Endometrial microvascular endothelial cells (primary cell): ENCODE measurements around the gene LMO7. TPM values are rescaled to one million over a fixed set of nuclear protein-coding genes. Genes with fewer than 3 reads are reported as not detected.

ENCODE experiments used
- in situ Hi-C: cut with HindIII; loops from 2 replicates; pipeline ENCODE4 v1.10.0; 2017; ENCODE audit warnings: low sequenced_read_pairs, low pct_unique_long_range_greater_than_20kb; ENCODE audit errors: inconsistent ontology term
- total RNA-seq: library from RNA; depleted of rRNA; stranded (reverse); fragments of >200 nt; gene quantifications from one replicate; pipeline ENCODE4 v1.2.3, GENCODE V29; 2015; ENCODE audit errors: inconsistent ontology term

The LMO7 gene
- total RNA-seq, 1 donor from 2014 or later = 8.6 TPM

DNA sequence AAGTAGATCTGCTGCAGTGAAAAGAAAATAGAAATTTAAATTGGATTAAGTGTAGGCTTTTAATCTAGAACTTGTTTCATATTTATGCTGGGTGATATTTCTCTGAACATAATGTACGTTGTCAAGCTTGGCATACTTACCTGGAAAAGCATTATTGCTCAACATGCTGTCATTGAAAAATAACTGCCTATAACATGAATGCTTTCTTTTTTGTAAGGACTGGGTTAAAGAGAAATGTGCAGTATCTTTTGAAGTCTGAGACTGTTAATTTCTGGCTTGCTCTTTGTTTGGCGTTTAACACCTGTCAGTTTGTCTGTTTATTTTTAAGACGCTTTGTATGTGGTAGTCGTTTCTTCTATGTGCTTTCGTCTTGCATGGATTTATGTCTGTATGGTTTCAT is 175.2 kb downstream of the LMO7 start:
- in situ Hi-C loops = no loop called here

DNA sequence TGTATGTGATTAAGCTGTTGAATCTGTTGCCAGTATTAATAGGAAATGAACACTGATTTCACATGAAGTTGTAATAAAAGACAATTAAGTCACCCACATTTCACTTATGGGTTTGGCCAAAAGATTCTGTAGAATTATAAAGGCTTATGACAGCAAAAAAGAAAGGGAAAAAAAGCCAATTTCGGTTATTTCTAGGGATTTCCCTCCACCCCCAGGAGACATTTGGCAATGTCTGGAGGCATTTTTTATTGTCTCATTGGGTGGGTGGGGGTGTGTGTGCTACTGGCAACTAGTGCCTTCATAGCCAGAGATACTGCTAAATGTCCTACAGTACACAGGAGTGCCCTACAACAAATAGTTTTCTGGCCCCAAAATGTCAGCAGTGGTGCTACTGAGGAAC is 175.7 kb downstream of the LMO7 start:
- in situ Hi-C loops = no loop called here

DNA sequence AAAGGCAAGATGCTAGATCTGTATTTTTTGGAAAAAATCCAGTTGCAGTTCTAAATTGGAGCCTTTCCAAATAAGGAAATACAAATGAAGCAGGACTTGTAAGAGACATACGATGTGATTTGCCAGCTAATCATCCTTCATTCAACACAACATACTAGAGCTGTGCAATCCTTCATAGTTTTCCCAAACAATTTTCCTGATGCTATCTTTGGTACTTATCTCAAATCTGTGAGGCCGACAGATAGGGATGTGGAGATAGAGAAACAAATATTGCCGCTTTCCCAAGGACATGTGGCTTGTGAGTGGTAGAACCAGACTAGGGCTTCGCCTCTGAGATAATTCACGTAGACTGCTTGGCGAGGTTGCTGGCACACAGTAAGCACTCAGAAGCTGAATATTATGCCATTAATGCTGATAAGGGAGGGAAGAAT is 176.6 kb downstream of the LMO7 start:
- in situ Hi-C loops = no loop called here

DNA sequence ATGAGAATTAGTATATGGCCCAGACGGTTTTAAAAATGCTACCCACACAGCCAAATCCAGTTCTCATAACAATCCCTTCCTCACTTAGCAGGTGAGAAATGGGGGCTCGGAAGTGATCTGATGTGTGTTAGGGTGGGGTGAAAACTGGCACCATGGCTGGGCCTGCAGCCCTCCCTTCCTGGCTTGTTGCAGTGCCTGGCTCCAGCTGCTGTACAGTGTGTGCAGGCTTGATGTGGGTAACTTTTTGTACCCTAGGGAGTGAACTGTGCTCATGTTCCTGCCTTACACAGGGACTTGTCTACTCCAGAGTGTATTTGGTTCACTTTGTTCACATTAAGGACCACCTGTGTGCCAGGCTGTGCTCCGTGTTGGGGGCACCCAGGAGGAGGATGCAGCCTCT is 177.2 kb downstream of the LMO7 start:
- in situ Hi-C loops = no loop called here

DNA sequence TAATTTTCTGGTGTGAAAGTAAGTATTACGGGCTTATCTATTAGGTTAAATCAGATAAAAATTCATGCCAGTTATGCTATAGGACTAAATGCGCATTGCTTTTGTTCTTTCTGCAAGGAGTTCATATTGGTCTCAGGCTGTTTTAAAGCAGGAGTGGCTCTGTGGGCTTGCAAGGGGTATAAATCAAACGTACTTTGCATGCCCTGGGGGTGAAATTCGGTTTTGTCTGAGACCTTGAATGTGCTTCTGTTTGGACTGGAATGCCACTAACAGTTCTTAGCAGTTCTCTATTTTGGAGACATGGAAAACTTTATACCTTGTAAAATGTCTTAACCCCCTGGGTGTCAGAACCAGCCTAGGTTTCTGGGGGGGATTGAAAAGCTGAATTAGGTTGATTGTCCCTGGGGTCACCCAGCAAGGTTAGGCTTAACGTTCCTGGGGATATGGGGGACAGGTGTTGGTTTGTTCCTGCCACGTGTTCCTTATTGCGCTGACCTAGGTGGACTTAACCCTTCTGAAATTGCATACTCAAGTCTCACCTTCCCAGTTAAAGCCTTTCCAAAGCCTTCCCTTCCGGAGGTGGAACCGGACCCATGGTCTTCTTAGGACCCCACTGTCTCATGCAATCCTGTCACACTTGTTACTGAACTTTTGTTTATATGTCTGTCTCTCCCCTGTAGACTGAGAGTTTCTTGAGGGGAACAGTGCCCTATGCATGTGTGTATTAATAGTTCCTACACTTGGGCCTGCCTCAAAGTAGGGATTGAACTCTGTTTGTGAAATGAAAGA is 182.2 kb downstream of the LMO7 start:
- in situ Hi-C loops = no loop called here

DNA sequence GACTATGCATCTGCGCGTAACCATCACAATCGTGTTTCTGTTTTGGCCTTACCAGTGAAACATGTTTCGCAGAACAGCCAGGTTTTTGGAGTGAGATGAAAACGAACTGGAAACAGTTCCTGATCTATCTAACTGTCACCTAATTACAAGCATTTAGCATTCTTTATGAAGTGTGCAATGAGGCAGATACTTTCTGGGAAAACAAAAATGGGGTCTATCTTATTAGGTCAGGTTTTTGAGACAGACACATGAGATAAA is 182.8 kb downstream of the LMO7 start:
- in situ Hi-C loops = no loop called here

DNA sequence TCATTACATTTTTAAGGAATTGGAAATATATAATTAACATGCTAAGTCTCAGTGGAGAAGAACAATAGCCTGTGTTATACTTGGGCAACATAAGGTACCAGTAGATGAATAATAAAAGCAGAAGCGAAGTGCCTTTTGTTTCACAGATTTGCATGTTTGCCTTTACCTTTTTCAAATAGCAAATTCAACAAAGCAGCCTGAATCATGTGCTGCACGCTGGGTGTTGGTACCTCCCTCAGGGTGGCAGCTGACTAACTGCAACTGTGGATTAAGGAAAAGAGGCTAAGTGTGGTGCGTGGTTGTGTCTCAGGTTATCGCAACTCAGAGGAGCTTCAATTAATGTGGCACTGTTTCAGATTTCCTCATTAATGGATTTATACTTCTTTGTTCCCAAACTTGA is 189.0 kb downstream of the LMO7 start:
- in situ Hi-C loops = no loop called here

DNA sequence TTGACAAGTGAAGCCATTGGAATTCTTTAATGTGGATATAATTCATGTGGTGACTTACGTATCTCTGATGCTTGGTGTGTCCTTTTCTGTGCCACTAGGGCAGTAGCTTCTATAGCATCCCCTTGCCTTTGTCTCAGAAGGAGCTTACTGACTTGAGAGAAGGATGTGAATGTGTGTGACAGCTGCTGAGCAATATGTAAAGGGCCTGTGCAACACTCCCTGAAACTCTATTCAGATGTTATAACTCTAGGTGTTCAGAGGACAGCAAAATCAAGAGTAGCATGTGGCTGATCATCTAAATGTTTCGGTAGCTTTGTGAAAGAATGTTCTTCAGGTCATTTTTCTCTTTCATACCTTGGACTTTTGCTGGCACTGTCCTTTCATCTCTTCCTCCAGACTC is 189.5 kb downstream of the LMO7 start:
- in situ Hi-C loops = no loop called here

DNA sequence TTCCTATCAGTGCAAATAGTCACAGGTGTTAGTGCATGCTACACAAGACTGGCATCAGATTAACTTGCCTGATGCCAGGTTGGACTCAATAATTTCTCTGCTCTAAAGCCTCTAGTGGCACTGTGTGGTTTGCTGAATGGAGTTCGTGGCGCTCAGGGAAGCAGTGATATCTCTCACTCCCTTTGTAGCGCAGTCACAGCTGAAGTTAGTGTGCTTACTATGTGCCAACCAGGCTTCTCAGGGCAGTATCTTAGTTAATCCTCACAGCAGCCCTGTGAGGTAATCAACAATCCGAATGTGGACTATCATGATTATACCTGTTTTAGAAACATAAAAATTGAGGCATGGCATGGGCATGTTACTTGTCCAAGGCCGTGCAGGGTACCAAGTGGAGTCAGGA is 190.3 kb downstream of the LMO7 start:
- in situ Hi-C loops = no loop called here

DNA sequence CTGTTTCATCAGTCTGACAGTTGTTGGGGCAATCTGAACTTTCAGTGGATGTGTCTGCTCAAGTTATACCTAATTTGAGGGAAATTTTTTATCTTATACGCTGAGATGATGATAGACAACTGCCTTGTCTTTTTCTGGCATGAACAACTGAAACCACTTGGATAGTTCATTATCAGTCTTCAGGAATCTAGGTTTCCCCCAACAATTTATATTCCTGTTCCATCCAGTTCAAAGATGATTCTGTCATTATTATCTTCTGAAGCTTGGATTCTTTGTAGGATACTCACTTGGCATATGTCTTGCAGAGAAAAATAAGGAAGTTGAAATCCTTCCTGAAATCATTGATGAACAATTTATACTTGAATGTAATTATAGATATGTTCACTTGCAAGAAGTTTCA is 193.7 kb downstream of the LMO7 start:
- in situ Hi-C loops = no loop called here

DNA sequence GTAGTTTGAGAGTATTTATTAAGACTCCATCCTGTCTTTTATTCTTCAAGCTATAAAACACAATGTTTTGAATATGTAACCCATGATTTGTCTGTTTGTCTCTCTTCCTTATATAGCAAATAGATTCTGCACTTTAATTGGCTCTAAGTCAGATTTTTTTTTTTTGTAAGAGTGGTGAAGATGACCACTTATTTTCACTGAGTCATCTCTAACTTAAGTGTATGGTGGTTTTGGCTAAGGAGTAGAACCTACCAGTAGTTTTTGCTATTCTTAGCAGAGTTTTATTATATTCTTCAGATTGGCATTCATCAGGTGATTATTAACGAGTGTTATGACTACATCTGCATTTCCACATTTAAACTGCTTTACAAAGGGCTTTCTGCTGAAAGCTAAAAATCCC is 194.7 kb downstream of the LMO7 start:
- in situ Hi-C loops = no loop called here

DNA sequence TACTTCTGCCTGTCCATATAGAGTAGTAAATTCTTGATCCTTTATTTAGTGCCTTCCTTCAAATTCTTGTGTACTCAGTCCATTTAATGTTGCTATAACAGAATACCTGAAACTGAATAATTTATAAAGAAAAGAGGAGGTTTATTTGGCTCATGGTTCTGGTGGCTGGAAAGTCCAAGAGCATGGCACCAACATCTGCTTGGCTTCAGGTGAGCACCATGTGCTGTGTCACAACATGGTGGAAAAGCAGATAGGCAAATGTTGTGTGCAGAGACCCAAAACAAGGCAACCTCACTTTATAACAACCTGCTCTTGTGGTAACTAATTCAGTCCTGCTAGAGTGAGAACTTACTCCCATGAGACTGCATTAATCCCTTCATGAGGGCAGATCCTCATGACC is 195.3 kb downstream of the LMO7 start:
- in situ Hi-C loops = no loop called here

DNA sequence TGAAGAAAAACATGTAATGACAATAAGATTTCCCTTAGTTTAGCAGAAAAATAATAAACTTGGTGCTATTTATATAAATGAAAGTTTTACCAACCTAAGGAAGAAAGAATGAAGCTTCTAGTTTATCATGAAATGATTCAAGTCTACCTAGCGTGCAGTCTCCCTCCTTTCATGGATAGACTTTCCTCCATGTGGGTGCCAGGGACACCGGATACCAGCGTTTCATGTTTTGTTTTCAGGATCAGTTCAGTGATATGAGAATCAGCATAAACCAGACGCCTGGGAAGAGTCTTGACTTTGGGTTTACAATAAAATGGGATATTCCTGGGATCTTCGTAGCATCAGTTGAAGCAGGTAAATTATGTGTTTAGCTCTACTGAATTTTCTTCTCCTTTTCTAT is 196.7 kb downstream of the LMO7 start:
- in situ Hi-C loops = no loop called here

DNA sequence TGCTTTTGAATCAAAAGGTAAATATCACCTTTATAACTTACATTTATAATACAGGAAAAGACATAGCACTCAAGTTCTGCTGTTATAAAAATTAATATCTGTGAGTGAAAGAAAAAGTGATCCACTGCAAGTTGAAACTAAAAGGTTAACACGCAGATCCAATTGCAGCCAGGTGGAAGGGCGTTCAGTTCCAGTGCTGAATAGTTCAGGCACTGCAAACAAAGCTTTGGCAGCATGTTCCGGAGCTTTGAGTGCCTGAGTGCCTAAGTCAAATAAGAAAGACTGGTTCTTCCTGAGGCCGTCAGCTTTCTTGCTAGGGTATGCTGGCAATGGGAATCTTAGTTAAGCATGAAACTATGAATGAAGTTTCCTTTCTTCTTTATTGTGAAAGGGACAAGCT is 200.3 kb downstream of the LMO7 start:
- in situ Hi-C loops = no loop called here

DNA sequence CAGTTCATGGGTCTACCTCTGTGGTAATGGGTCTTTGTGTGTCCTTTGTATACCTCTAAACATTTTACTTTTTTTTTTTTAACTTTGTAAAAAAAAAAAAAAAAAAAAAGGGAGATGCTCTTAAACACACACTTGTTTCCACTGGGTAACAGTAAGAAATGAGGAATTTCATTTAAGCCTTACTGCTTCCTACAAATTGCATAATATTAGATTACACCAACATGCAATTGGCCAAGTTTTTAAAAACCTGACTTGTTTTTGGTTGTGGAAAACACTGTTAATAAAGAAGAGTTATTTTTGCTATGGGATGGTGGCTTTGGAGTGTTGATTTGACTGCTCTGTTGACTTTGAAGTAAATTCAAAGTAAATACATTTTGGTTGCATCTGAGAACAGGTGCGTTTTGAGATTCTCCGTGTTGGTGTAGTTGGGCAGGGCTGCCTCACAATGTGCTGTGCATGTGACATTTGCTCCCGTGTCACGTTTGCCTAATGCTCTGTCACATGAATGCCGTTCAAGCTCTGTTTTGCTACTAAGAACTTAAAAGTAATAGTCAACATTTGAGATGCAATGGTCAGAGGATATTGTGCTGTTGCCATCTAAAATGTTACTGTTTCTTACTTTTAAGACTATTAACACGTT is 202.4 kb downstream of the LMO7 start:
- in situ Hi-C loops = no loop called here

DNA sequence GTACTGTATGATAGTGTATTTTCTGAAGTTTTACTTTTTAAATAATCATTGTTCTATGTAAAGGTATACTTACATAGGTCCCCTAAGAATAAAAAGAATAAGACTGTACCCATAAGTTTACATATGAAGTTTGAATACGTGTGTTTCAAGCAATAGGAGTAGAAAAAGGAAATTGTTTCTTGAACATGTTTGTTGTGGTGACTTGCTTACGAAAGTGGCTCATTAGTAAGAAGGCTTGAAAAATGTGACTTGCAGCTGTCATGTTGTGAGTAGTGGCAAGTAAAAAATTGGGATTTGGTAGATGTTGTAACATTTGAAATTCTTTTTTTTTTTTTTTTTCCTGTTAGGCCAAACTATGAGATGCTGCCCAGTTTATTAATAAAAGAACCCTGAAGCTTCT is 203.3 kb downstream of the LMO7 start:
- in situ Hi-C loops = no loop called here

DNA sequence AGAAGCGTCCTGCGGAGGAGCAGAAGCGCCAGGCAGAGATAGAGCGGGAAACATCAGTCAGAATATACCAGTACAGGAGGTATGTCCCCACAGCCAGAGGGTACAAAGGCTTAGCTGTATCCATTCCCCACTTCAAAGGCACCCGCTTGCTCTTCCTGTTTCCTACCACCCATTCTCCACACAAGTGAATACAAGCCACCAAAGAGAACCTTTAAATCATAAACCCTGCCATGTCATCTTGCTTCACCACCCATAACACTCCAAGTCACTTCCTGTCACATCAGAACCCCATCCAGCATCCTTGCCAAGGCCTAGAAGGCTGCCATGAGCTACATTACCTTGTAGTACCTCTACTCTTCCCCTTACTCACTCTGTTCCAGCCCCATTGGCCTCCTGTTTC is 205.8 kb downstream of the LMO7 start:
- in situ Hi-C loops = no loop called here

DNA sequence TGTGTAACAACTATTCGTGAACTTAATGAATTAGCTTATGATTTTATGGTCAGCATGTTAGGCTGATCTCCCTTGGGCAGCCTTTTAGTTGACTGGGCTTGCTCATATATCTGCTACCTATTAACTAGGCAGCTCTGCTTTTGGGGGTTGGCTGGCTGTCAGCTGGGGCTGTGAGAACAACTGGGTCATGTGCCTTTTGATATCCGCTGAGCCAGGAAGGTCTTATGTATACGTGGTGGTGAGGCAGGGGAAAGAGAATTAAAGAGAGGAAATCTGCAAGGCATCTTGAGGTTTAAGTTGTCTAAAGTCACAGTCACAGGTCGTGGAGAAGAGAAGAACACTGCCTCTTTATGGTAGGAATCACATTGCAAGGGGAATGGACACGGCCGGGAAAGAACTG is 206.9 kb downstream of the LMO7 start:
- in situ Hi-C loops = no loop called here

DNA sequence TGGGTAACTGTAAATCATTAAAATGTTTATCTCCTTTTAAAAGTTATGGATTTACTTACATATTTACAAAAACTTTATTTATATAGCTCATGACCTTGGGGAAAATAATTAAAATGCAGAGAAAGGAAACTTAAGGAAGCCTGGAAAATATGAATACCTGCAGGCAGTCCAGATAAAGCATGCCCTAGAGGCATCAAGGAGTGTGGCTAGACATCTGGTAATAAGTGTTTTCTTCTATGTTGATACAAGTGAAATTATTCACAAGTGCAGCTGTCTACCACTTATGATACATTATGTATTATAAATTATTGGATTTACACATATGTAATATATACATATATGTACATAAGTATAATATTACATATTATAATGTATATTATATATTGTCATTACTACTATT is 207.9 kb downstream of the LMO7 start:
- in situ Hi-C loops = no loop called here

DNA sequence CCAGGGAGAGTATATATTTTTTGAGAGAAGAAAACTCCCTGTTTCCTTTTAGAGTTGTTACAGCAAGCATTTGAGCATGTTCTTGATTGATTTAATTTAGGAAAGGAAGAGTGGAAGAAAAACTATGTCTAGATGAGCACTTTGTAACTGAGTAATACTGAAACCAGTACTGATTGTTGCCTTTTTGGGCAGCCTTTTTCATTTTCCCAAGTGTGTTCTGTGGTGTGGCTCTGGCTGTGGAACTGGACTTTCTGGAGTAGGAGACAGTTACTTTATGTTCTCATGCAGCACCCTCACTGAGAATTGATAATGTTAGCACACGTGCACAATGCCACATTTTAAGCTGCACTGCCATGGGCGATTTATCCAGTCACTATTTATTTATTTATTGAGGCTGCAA is 211.5 kb downstream of the LMO7 start:
- in situ Hi-C loops = no loop called here

DNA sequence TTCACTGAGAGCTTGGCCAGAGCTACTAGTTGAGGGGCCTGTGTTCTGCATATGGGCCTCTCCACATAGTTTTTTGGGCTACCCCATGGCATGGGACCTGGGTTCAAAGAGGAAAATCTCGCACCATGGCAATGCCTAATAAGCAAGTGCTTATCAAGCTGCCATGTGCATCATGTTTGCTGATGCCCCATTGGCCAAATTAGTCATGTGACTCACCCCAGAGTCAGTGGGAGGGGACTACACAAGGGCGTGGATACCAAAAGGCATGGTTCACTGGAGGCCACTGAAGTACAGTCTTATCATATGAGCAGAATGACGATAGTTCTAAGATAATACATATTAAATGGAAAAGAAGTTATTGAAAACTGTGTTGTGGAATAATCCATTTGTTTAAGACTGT is 214.8 kb downstream of the LMO7 start:
- in situ Hi-C loops = no loop called here
